WI38 (cell line): ENCODE data around the gene APOL3.
"Not testable (repeated sequence)": the region's sequence is repeated elsewhere in the genome, so short reads cannot be mapped to it uniquely, and the experiment has no call there.

Experiments used
- H3K4me3 ChIP-seq: 2 replicates; pipeline ENCODE4 v1.5.1; 2011; ENCODE audit warnings: low read depth, mild to moderate bottlenecking, control low read depth, low read length
- CTCF ChIP-seq: IDR thresholded peaks from 2 replicates; pipeline ENCODE4 v1.5.1; 2012; ENCODE audit warnings: low read depth, mild to moderate bottlenecking, control low read depth, low read length

The APOL3 gene

GRCh38 chr22:36165141-36165540 lies 4.6 kb upstream of the APOL3 start:
- no peak overlapping the region for H3K4me3 ChIP-seq
- TF ChIP-seq CTCF = no peak

GRCh38 chr22:36164621-36165020 lies 4.1 kb upstream of the APOL3 start:
- TF ChIP-seq CTCF = no peak
- H3K4me3 ChIP-seq = no peak overlapping the region

- no peak overlapping the region for H3K4me3 ChIP-seq
Observed at GRCh38 chr22:36163497-36163896, 2.9 kb upstream of the APOL3 start.

GRCh38 chr22:36162127-36163034 lies 1.8 kb upstream of the APOL3 start:
- no peak for TF ChIP-seq CTCF
- no peak overlapping the region for H3K4me3 ChIP-seq

More at GRCh38 chr22:36163497-36163896, 2.9 kb upstream of the APOL3 start:
- TF ChIP-seq CTCF = no peak

- not testable (repeated sequence) for H3K4me3 ChIP-seq
Observed at GRCh38 chr22:36161793-36162126, 1.2 kb upstream of the APOL3 start.

GRCh38 chr22:36156515-36157419 lies 3.8 kb downstream of the APOL3 start:
- TF ChIP-seq CTCF = no peak
- peak overlapping the region; percentile 57 for H3K4me3 ChIP-seq

- no peak for TF ChIP-seq CTCF
- peak overlapping the region; percentile 57 for H3K4me3 ChIP-seq
Observed at GRCh38 chr22:36156119-36156514, 4.4 kb downstream of the APOL3 start.
